ENCODE results near the gene OBP2A.

Gene OBP2A

DNA sequence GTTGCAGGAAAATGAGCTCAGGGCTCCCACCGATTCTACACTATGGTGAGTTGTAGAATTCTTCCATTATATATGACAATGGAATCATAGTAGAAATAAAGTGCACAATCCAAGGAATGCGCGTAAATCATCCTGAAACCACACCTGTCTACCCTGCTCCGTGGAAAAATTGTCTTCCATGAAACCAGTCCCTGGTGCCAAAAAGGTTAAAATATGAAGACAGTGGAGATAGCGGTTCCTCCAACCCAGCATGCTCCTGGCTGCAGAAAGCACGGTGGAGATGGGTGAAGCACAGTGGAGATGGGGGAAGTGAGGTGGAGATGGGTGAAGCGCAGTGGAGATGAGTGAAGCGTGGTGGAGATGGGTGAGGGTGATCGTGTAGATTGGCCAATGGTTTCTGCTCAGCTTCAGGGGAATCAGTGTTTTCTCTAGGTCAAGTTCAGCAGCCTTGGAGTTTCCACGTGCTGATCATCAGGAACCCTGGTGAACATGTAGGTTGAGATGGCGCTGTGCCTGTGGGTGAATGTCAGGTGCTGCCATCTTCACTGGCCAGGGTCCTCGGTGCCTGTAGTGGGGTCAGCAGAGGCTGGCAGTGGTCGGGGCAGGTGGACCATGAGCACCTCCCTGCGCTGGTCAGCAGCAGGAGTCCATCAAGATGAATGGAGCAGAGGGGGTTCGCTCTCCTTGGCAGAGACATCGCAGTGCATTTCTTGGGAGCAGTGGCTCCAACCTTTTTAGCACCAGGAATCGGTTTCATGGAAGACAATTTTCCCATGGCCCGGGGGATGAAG, 35.9 kb downstream of the OBP2A start:
- DNase-seq, result no peak

DNA sequence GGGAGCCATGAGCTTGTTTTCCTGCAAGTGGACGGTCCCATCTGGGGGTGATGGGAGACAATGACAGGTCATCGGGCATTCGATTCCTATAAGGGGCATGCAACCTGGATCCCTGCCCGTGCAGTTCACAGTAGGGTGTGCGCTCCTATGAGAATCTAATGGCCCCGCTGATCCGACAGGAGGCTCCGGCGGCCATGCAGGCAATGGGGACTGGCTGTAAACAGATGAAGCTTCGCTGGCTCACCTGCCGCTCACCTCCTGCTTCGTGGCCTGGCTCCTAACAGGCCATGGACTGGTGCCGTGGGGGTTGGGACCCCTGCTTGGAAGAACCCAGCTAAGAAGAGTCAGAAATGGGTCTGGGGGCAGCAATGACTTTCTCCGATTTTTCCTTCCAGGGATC, 36.6 kb downstream of the OBP2A start:
- no peak for DNase-seq

GRCh38 chr9:135582966-135583687, 37.2 kb downstream of the OBP2A start:
- DNase-seq, result no peak

DNA sequence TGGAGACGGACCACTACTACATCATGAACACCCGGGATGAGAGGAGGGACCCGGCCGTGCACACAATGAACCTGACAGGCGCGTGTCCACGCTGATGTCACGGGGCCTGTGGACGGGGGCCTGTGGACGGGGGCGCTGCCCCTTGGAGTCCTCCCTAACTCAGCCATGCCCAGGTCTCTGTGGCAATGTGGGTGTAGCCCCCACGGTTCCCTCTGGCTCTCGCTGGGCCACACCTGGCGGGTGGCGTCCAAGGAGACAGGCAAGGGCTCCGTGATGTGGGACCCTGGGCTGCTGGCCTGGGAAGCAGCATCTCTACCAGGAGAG, 37.7 kb downstream of the OBP2A start:
- DNase-seq, result no peak

DNA sequence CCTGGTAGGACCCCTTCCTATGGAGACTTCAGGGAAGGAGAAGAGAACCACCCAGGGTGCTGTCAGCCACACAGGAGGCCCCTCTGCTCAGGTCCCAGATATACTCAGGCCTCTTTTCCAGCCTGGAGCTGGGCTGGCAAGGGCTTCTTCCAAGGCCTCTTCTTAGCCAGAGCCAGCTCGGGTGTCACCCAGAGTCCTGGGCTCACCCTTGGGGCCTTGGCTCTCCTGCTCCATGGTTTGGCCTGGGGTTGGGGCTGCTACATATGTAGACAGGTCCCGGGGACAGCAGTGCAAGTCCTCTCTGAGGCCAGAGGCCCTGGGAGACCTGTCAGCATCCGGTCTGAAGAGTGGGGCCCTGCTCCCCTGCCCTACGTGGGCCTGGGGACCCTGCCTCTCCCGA, 38.4 kb downstream of the OBP2A start:
- DNase-seq, result no peak

- no peak for DNase-seq
These were observed 39.0 kb downstream of the OBP2A start for GRCh38 chr9:135584934-135585333.

DNA sequence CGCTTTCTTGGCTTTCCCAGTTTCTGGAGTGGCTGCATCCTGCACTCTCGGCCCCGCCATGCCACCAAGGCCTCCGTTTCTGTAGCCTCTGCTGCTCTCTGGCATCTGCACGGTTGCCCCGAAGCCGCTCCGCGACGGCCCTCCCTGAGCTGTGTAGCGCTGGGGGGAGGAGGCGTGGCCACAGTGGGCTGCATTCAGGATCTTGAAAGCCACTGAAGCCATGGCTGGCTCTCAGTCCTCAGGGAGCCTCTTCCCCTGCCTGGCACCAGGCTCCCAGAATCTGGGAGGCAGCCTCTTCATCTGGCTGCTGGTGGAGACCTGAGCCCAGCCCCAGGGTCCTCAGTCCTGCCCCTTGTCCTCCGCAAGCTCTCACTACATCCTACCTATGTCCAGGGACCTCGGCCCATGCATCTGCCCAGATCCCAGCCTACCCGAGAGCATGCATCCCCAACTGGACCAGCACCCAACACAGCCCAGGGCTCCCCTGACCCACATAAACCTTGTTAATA, 40.7 kb downstream of the OBP2A start:
- no peak for DNase-seq

DNA sequence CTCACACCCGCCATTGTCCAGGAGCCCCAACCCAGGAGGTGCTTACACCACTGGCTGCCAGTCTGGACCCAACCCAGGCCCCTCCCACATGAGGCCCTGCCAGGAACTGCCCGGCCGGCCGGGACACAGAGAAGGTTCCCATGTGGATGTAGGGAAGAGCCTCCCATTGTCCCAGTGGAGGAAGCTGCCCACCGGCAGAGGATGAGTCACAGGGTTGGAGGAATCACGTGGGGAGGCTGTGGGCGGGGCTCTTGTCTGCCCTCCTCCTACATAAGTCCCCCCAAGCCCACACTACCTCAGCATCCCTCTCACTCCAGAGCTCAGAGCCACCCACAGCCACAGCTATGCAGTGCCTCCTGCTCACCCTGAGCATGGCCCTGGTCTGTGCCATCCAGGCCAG, 41.7 kb downstream of the OBP2A start:
- DNase-seq, result no peak

DNA sequence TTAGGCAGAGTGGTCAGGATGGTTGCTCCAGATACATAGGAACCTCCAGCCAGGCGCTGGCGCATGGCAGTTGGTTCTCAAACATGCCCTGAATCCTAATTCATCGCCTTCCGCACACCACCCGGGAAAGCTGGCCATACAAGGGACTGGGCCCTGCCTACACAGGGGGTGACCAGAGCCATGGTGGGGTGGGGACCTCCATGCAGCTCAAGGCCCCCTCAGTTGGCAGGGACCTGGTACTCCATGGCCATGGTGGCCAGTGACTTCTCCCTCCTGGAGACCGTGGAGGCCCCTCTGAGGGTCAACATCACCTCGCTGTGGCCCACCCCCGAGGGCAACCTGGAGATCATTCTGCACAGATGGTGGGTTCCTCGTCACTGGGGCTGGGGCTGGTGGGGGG, 42.4 kb downstream of the OBP2A start:
- DNase-seq, result no peak

GRCh38 chr9:135588886-135589595, 43.1 kb downstream of the OBP2A start:
- no peak for DNase-seq

DNA sequence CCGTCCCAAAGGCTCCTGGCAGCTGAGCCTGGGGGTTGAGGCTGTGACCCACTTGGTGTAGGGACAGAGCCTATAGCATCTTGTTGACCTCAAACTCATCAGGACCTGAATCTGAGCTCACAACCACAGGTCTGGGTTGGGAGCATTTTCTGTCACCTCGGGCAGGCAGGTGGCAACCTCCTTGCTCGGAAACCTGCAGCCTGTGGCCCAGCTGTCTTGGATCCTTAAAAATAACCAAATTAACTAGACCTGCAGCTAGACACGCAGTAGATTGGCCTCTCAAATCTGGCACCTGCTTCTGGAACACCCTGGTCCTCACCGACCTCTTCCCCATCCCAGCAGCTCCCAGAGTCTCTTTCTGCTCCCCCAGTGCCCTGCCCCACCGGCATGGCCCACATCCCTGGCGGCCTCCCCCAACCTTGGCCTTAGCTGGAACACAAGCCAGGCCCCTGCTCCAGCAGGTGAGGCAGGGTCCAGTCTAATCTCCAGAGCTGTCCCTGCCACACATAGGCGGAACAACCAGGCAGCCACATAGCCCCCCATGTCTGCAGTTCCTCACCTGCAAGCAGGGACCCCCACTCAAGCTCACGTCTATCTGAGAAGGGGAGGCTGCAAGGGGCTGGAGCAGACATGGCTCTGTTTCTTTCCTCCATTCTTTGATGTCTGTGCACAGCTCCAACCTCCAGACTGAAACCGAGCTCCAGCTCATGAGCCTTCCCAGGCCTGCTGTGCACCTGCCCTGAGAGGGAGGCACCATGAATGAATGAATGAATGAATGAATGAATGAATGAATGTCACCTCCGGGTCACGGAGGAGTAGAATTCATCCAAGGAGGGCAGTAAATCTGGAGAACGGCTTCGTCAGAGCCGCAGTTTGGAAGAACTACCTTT, 43.9 kb downstream of the OBP2A start:
- no peak for DNase-seq

- no peak for DNase-seq
These were observed 44.7 kb downstream of the OBP2A start for GRCh38 chr9:135590486-135591079.

DNA sequence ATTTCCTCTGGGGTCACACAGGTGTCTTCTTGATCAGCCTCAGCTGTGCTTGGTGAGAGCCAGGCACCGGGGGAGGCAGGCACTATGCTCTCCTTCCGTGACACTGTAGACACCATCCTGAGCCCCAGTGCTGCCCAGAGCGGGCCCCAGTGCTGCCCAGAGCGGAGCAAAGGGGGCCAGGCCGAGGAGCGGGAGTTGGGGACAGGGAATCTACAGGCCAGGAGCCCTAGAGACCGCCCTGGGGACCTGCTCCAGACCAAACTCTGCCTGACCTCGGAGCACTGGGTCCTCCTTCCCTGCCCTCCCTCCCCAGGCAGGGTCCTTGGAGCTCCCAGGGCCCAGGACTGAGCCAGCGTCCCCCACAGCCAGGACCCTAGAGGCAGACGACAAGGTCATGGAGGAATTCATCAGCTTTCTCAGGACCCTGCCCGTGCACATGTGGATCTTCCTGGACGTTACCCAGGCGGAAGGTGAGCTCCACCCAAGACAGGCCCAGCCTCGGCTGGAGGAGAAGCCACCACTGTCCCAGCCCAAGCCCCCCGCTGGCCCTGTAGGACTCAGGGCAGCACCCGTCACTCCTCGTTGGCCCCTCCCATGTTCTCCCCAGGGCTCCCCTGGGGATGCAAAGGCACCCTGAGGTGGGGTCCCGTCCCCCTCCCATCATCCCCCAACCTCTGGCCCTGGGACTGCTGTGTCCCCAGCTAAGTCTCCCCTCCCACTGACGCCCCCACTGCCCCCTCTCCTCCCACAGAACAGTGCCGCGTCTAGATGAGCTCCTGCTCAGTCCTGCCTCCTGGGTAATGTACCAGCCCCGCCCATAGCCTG, 45.8 kb downstream of the OBP2A start:
- no peak for DNase-seq

DNA sequence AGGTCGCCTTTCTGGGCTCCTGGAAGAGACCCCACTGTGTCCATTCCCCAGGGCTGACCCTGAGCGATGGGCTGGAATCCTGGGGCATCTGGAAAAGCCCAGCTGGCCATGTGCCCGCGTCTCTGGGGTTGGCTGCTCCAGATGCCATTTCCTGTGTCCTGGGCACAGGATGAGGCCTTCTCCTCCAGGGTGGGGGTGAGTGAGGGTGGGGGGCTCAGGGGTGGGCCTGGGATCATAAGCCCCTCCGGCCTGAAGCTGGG, 46.3 kb downstream of the OBP2A start:
- no peak for DNase-seq

DNA sequence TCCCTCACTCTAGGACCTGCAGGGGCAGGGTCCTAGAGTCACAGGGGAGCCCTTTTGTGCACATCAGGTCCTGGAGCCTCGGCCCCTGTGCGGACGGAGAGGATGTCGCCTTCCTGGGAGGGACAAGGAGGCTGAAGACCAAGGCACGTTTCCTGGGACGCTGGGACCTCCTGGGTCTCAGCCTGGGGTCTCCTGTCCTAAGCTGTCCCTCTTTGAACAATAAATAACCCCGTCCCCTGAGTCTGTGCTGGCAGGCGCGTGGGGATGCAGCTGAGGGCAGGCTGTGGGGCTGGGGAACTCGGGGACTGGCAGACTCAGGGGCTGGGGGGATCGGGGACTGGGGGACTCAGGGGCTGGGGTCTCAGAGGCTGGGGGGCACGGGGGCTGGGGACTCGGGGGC, 46.7 kb downstream of the OBP2A start:
- DNase-seq, result no peak

DNA sequence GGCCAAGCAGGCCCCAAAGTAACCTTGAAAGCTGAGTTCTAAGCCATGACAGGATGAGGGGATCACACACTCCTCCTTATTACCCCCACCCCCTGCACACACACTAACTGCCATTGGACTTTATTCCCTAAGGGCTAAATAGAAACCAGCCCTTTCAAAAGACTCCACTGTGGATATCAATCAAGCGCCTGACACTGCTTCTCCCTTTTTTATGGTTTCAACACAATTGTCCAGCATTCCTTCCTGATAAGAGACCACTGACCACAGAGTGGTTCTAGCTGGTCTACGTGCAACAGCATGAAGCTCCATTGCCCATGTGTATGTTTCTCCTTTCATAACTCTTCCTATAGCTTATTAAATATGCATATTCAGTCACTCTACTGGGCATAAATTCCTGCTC, 50.3 kb downstream of the OBP2A start:
- DNase-seq, result no peak
